HG03103 (cell line): Measurements from ENCODE around the gene DDX31.

Experiments
- ATAC-seq: cut with Tn5 transposase; IDR thresholded peaks from one replicate; pipeline ENCODE4 v1.9.1; 2021; ENCODE audit warnings: low read depth; ENCODE audit not compliant: unreplicated experiment

The DDX31 gene

DNA sequence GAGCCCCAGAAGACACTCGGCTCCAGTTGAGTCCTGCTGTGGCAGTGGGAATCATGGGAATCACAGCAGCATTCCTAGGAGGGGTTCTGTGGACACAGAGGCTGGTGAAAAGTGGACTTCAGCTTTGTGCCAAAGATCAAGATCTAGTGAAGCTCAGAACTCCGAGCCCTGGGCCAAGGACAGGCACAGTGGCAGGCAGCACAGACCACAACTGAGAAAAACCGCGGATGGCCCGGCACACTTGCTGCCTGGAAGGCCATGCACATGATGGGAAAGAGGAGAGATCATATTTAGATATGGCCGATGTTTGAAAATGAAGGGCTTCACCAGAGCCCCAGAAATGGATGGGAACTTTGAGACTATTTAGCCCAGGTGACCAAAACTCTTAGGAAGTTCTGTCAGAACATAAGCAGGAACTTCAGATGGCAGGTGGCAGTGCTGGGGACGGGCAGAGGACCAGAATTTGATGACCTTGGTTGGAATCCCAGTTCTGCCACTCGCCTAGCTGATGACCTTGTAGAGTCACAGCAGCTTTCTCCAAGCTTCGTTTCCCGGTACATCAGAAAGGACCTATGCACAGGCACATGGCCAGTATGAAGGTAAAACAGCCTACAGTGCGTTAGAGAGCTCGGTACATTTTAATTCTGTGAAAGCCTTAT lies 69.3 kb downstream of the DDX31 start:
- ATAC-seq: no peak

DNA sequence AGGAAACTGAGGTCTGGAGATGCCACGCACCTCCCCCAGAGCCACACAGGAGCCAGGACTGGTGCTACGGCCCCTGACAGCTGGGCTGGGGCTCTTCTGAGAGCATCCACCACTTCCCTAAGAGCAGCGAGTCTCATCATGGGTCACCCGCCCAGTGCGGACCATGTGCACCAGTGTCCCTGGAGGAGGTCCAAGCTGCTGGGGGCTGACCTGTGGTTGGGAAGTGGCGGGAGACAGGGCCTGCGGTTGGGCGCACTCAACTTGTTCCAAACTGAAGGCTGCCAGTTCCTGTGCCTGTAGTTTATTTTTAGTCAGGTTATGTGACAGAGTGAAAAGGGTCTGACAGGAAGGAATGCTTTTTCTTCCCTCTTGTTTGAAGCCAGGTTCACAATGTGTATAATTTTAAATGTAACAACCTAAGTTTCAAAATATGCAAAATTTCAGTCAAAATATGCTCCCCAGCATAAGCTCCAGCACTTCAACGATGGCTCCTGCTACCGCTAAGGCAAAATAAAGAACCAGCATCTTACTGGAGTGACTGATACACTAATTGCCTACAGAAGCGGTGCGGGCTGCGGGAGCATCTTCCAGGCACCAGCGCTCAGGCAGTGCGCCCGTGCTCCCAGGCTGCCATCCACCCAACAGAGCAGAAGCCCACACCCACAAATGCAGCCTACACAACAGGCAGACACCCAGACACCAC lies 72.6 kb downstream of the DDX31 start:
- ATAC-seq: no peak

DNA sequence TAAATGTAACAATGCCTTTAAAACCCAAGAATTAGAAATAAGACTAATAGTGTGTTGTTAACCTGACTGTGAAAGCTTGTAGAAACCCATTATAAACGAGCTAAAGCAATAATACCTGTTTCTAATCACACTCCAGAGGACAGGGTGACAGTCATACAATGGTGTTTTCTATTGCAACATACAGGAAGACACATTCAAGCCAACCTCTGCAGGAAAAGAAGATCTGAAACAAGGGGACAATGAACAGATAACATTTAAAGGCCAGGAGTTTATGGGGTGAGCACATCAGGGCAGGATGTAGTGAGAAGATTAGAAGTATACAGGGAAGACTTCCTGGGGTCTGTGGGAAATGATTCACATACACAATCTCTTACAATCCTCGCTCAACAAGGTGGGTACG lies 73.6 kb downstream of the DDX31 start:
- ATAC-seq: no peak

DNA sequence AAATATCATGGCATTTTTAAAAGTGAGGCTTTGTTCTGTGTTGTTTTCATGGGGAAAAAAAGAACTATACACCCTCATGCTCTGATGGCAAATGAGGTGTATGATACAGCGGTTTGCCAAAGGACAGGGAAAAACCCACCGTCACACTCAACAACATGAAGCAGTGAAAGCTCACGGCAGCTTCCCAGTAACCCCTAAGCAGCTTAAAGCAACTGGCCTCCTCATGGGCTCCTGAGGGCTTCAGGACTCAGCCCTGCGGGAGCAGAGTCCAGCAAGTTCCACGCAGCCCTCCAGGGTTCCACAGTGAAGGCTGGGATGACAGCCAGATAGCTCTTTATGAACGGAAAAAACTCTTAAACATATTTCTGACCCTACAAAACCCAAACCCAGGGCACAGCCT lies 74.5 kb downstream of the DDX31 start:
- ATAC-seq: no peak

DNA sequence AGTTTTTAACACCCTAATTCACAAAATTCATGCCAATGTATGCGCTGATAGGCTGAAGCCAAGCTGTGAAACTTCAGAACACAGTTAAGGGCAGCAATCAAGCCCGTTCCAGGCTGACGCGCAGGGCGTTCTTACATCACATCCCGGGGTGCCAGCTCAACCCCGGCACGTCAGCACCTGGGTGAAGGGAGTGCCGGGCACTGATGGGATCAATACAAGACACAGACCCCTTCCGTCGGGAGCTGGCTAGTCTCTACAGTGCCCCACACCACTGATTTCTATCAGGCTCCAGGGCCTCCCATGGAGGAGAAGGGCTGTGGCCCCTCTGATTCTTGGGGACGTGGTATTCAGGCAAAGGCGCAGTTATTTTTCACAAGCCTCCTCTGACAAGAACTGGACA lies 75.4 kb downstream of the DDX31 start:
- ATAC-seq: no peak

DNA sequence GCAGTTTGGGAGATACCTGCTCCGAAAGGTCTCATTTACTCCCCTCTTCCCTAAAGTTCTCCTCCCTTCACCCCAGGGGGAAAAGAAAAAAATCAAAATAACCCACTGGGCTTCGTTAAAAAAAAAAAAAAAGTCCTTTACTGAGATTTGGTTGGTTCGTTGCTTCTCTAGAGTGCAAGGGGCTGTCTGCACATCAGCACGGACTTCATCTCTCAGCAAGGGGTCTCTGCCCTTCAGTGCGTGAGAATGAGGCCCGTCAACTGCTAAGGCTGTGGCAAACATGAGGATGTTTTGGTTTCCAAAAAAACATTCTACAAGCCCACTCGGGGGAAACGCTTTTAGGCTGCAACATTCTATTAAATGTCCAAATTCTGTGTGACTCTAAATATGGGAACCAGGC lies 77.3 kb downstream of the DDX31 start:
- no peak for ATAC-seq

DNA sequence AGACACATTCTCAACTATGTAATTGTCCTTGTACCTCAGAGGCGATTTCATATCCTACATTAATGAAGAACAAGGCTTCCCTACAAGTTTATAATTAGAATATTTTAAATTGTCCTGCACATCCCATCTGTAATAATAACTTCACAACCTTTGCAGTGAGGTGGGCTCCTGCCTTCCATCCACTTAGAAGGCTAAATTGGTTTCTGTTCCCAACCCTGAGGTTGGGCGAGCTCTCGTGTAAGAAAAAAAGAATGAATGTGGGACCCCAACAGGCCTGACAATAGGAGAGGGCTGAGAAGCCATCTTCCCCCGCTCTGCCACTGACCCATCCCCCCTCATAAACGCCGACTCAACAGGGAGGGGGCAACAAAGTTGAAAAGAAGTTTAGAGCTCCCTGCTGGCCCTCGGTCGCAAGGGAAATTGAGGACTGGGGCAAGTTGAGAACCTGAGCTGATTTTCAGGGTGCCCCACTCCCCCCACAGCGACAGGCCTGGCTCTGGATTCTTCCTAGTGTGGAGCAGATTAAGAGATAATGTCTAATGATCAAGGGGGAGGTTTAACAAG lies 78.0 kb downstream of the DDX31 start:
- no peak for ATAC-seq

DNA sequence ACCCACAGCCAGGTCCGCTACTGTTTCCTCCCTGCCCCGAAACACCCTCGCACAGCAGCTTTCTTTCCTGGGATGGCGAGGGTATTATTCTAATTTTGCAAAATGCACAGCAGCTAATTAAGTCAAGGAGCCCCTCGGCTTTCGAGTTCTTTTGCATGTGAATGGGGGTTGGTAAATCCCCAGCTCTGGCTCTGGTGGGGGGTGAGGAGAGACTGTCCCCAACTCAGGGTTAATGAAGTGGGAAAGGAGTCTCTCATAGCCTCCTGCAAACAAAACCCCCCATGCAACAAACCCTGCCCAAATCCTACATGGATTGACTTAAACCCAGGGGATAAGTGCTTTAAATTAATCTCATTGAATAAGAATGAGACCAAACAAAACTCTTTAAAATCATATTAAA lies 78.5 kb downstream of the DDX31 start:
- ATAC-seq: no peak

DNA sequence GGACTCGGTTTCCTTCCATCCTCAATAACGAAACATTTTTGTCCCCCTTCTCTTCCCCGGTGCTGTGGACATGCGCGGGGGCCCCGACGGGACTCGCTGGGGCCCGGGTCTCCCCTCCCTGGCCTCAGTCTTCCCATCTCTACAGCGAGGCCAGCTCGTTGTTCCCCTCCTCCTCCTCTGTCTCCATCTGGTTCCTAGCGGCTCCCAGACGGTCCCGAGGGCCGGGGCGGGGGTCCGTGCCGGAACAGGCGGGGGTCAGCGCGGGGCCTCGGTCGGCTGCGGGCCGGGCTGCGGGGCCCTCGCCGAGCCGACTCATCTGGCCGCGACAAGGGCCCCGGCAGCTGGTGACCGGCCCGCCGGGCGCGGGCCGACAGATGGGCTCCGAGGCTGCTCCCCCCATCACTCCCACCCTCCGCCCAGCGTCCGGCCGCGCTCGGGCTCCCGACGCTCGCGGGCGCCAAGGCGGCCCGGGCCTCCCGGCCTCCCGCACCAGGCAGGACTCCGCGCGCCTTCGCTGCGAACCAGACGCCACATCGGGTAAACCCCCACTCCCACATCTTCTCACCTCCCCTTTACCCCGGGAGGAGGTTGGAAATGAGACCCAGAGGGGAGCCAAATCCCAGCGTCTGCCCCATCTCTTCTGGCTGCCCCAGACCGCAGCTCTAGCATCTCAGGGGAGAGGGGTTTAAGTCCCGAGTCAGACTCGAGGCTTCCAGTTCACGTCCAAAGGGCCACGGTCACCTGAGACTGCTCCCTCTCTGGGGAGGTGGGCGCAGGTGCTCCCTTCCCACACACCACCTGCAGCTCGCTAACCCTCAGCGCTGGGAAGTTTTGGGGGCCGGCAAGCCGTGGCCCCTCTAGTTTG lies 79.2 kb downstream of the DDX31 start:
- no peak for ATAC-seq

DNA sequence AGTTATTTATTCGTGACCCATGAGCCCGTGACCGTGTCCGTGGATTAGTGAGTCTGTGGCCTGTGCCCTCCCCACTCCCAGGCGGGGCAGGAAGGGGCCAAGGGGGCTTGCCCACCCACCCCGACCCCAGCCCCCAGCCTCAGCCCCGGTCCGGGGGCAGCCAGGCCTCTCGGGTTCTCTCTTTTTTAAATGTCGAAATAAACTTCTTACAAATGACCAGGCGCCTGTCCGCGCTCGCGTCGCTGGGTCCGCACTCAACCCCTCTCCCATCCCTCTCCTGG lies 79.8 kb downstream of the DDX31 start:
- ATAC-seq: no peak

DNA sequence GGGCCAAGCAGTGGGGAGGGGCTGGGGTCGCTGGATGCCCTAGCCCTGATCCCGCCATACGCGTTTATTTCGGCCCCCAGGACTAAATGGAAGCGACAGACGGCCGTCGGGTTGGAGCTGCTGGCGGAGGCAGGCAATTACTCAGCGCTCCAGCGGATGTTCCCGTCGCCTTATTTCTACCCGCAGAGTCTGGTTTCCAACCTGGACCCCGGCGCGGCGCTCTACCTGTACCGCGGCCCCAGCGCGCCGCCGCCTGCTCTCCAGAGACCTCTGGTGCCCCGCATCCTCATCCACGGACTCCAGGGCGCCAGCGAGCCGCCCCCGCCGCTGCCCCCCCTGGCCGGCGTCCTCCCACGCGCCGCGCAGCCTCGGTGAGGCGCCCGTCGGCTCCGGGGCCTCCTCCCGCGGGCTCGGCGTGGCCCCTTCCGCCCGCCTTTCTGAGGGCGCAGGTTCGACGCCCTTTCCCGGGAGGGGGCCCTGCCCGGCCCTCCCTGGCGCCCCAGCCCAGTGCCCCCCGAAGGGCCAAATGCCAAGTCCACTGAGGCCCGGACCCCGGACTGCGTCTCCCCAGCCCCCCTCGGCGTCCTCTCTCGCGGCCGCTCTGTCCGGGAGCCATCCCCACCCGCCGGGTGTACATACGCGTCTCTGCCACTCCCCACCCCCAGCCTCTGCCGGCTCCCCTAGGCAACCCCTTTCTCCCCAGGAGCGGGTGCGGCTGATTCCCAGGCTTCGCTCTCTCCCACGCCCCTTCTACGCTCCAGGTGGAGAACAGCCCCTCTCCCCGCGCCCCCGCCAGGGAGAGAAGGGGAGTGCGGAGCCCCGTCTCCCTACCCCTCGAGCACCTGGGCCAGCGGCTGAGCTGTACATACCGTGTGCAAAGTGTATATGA lies 80.4 kb downstream of the DDX31 start:
- no peak for ATAC-seq

DNA sequence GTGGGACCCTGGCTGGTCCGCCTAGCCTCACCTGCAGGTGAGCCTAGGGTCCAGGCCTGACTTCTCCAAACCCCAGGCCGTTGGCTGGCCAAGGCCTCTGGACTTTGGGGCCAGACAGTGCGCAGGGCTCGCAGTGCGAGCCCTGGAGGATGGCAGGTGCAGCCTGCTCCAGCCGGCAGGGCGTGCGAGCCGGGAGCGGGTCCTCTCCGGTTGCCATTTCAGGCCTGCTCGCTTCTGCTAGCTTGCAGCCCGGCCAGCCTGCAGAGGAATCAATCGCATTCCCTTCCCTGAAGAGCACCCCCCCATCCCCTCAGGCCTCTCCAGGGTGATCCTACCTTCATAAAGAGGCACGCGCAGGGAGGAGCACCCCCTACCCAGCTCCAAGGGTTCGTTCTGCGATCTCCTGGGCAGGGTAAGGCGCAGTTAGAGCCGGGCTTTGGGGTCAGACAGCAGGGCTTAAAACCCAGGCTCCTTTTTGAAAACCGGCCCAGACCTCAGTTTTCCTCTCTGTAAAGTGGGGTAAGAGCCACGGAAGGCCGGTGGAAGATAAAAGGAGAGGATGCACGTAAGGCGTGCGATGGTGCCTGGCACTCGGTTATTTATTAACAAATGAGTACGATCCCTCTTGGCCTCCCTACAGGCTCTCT lies 81.2 kb downstream of the DDX31 start:
- no peak for ATAC-seq

DNA sequence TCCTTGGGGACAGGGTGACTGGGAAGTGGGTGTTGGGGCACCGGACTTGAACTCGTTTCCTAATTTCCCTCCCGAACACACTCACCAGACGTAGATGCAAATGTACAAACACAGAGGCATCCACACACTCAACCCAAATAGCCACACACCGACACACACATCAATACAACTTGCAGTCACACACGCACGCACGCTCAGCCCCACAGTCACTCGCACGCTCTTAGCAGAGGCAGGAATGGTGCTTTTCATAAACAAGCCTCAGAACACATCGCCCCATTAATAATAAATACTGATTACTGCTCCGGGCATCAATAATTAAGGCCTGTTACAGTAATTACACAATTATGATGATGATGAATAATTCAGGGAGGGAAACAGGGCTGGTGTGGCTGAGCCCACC lies 81.7 kb downstream of the DDX31 start:
- no peak for ATAC-seq

DNA sequence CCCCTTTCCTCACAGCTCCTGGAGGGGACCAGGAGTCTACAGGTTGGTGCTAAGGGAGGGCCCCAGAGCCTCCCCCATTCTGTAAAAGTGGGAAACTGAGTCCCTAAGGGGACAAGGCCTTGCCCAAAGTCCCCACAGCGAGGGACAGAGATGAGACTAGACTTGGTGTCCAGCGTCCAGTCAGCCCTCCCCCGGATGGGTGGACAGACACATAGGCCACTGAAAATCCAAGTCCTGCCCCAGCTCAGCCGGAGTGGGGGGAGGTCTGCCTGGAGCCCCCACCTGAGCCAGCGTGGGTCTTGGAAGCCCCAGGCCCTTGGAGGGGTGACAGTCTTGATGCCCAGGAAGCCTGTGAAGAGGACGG lies 82.2 kb downstream of the DDX31 start:
- ATAC-seq: no peak

DNA sequence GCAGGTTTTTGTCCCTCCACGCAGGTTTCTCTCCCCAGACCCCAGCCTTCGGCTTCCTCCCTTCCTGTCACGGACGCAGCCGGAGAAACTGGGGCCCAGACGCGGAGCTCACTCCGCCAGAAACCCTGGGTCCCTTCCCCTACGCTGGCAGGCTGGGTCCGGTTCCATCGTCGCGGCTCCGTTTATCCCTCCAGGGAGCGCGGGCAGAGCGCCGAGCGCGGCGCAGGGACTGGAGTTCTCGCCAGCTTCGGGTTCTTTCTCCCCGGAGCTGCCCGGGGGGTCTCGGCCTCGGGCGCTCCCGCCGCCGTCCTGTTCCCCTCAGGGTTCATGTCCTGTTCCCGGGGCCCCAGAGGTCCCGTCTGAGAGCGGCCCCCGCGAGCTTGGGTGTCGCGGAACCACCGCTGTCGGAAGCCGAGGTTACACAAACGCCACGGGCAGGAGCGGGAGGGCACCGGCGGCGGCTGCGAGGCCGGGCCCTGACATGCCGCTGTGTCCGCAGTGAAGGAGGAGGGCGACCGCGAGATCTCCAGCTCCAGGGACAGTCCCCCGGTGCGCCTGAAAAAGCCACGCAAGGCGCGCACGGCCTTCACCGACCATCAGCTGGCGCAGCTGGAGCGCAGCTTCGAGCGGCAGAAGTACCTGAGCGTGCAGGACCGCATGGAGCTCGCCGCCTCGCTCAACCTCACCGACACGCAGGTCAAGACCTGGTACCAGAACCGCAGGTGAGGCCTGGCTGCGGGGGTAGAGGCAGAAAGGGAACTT lies 82.8 kb downstream of the DDX31 start:
- ATAC-seq: no peak

DNA sequence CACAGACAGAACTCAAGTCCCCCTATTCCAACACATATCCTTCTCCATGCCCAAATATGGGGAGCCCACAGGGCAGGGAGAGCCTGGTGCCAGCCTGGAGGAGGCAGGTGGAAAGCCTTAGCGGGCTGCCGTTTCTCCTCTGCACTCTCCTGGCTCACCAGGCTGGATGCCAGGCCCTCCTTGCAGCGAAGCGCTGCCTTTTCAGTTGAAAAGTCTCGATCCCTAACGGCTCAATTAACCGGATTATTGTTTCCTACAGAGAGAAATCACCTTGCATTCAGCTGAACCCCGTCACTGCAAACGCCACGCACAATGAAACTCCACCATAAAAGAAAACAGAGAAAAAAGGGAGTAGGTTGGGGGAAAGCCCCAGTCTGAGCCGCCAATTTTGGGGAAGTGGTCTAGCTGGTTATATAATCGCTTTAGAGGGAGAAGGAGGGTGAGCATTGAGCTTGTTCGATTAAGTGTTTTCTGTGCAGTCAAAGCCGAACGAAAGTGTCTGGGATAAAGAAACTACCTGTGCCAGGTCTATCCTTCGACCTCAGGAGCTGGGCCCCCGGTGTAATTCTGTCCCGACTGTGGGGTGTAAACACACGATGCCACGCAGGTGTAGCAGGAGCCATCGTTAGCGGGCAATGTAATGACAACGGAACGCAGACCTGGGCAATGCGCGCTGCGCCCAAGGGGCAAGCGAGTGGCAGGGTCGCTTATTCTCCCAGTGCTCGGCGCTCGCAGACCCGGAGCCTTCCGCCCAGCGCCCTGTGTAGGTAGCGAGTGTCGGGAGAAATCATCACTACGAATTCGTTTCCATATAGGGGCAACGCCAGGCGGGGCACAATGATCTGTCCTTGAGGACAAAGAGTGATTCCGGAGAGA lies 83.6 kb downstream of the DDX31 start:
- ATAC-seq: no peak

DNA sequence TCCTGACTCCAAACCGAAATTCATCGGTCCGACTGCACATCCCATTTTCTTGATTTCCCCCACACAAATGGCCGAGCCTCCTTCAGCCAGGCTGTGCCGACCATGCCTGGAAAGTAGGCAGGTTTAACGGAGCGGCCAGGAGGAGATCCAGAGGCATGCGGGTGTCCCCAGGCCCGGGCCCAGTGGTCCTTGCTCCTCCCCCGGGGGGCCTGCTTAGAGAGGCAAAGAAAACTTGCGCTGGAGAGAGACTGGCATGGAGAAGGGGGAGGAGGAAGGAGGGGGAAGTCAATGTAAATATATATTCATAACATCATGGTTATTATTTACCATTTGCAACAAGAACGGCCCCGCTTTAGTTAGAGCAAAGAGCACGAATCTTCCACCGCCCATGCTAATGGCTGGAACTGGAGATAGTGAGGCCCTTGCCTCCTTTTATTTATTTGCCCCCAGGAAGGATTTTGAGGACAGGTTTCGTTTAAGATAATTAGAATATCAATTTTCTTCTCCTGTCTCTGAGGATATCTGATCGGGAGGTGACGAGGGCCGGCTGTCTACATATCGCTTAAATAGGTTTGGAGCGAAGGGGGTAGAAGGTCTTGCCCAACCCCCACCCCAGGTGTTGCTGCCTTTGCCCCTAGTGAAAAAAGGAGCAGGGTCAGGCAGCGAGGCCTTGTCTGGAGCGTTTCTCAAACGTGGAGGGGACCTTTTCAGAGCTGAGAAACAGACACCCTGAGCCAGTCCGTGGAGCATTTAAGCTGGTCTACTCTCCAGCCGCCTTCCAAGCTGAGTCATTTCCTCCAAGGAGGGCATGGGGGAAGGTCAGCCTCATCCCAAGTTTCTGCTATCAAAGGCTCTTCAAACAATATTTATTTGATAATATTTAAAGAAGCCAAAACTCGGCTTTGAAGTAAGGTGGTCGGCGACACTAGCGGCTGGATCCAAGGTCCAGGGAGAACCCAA lies 84.9 kb downstream of the DDX31 start:
- no peak for ATAC-seq
